SKM-1 treated with dmso at 0.1 percent for 144 hours (cell line): ENCODE data around the gene NRIP3.

ENCODE experiments used
- DNase-seq: peaks from one replicate; lab custom pipeline; 2025; ENCODE audit not compliant: unreplicated experiment; lab: John Stamatoyannopoulos, UW

The NRIP3 gene

DNA sequence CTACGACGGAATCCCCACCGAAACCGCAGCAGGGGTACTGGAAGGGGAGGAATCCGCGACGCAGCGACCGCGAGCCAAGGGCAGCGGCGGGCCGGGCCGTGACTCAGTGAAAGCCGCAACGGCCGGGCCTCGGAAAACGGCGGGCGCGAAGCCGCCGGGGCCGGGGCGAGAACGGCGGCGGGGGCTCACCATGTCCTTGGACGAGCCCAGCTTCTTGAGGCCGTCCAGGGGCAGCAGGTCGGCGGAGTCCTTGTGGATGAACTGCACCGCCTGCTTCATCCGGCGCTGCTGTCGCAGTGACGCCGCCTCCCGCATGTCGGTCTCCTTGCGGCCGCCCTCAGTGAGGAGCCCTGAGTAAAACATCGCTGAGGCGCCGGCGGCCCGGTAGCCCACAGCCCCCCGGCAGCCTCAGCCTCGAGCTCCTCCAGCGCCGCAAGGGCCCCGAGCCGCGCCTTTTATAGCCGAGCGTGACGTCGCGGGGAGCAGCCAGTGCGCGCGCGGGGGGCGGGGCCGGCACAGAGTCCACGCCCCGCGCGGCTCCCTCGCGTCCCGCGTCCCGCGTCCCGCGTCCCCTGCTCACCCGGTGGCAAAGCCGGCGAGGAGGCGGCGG lies at the start of gene NRIP3:
Gene NRIP3, minus strand, starts transcription at position 429 of the 610 bp plus-strand sequence. Its CDS starts 66 bp downstream, at position 363.
- DNase-seq: peak; percentile 73

DNA sequence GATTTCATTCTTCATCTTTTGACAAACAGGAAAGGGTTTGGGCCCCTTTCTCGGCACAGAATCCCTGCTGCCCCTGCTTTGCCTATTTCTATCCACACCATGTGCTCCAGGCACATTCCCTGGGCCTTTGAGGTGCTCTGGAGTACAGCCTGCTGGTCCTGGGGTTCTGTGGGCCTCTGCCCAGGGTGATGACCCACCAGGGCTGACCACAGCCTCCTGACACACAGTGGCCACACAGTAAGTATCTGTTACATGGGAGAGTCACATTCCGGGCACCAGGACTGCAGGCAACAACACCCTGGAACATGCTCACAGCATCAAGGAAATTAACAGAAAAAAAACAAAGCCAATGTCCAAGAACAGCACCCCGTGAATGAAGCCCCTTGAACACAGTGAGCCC lies 48.5 kb upstream of the NRIP3 start:
- DNase-seq: no peak

DNA sequence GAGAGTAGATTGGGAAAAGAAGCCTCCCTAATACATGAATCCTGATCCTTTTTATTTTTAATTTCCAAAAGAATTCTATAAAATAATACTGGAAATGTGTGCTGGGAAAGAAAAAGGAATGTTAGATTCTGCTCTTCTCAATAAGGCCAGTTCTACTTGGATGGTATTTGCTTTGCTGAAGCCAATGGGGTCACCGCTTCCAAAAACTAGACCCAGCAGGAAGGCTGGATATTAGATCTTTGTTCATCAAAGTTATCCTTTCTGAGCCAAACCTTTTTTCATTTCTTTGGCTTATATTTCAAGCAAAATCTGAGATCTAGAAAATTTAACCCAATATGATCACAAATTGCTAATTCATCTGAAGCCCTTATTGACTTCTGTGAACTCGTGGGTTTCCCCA lies 46.2 kb upstream of the NRIP3 start:
- no peak for DNase-seq

DNA sequence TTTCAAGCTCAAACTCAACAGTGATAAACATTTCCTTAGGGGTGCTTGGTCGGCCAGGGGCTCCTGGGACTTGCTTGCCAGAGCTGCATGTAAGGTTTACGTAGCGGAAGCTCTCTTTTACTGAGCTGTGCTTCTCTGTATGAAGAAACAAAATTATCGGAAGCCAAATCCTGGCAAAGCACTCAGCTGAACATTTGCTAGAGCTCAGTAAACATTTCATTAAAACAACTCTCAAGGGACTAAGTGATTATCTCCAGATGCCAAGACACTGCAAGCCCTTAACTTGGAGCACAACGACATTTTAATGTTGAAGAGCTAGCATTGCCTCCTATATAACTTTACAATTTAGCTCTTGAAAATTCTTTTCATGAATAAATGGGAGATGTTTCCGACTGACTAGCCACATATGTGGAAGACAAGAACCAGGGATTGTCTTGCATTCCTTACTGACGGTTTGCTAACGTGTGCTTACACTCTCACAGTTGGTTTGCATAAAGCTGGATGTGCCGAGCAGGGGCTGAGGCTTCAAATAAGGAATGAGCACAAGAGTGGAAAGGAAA lies 44.2 kb upstream of the NRIP3 start:
- no peak for DNase-seq

DNA sequence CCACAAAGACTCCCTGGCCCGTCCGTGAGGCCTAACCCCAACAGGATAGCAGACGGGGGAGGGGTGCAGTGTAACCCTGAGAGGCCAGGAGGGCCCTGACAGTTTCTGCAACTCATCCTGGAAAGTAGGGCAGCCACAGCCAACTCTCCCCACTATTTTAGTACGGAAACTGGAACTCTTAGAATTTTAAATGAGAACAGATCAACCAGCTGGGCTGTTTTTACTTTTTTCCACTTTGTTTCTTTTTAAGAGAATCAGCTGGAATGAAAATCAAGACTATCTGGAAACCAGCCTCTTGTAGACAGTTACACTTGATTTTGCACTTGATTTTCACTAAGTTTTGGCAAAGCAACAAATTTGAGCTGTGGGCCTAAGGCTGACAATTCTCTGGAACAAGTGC lies 42.7 kb upstream of the NRIP3 start:
- no peak for DNase-seq

DNA sequence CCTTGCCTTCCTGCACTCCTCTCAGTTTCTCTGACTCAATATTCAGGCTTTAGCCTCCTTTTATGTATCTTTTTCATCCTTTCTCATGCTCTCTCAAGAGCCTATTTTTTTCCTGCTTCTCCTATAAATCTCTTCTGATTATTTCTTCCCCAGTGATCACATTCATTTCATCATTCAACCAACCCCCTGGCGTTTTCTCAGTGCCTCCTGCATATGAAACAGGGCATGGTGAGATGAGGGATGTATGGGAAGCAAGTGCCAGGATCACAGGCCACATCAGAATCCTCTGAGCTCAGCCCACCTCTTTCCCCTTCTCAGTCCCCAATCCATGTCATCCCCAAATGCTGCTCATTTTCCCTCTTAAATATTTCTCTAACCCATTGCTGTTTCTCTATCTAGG lies 38.7 kb upstream of the NRIP3 start:
- no peak for DNase-seq

DNA sequence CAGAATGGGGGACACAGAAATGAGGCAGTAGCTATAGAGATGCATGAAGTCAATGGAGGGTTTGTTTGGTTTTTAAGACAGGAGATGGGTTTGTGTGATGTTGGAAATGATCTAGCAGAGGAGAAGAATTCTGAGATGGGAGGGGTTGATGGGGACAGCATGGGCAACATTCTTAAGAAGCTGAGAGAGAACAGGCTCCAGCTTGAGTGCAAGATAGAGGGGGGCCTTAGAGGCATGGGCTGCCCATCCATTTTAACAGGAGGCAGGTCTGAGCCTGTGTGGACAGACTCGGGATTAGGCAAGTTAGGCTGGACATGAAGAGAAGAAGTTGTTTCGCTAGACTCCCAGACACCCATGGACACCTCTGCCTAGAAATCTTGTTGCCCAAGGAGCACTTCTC lies 37.9 kb upstream of the NRIP3 start:
- DNase-seq: no peak

DNA sequence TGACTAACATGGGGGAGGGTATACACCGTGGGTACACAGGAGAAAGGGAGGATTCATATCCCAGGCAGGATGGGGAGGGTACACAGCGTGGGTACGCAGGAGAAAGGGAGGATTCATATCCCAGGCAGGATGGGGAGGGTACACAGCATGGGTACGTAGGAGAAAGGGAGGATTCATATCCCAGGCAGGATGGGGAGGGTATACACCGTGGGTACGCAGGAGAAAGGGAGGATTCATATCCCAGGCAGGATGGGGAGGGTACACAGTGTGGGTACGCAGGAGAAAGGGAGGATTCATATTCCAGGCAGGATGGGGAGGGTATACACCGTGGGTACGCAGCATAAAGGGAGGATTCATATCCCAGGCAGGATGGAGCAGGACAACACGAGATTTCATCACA lies 36.6 kb upstream of the NRIP3 start:
- no peak for DNase-seq

DNA sequence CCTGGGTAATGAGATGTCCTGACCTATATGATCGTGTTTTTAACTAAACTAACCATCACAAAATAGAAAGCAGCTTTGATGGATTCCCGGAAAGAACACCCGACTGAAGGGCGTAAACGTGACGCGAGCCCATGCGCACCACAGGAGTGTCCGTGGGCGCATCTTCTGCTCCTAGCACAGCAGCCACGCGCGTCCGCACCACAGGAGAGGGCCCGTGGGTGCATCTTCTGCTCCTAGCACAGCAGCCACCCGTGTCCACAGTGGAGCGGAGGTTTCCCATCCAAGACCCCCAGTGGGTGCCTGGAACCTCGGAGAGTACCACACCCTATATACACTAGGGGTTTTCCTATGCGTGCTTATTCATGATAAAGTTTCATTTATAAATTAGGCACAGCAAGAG lies 36.1 kb upstream of the NRIP3 start:
- DNase-seq: no peak

DNA sequence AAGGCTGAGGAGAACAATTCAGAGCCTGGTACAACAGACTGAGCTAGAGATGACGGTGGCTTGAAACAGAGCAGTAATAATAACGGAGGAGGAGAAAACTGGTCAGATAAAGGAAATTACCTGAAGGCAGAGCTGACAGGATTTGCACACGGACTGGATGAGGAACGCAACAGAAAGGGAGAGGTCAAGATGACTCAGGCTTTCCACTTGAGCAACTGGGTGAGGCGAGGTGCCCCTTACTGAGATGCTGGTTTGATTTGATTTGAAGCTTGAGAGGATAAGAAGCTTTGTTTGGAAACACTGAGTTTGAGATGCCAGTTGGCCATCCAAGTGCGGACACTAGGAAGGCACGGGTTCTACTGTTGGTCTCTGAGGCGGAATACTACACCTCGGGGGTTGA lies 35.4 kb upstream of the NRIP3 start:
- DNase-seq: no peak

DNA sequence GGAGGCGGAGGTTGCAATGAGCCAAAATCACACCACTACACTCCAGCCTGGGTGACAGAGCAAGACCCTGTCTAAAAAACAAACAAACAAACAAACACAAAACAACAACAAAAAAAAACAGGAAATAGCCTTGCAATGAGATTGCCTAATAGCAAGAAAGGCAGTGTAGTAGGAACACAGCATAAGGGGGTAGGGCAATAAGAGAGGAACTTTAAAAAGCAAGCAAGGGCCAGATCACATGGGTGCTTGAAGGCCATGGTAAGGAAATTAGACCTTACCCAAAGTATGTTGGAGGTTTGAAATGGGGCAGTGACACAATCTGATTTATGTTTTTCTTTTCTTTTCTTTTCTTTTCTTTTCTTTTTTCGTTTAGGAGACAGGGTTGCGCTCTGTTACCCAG lies 34.7 kb upstream of the NRIP3 start:
- DNase-seq: peak; percentile 15

DNA sequence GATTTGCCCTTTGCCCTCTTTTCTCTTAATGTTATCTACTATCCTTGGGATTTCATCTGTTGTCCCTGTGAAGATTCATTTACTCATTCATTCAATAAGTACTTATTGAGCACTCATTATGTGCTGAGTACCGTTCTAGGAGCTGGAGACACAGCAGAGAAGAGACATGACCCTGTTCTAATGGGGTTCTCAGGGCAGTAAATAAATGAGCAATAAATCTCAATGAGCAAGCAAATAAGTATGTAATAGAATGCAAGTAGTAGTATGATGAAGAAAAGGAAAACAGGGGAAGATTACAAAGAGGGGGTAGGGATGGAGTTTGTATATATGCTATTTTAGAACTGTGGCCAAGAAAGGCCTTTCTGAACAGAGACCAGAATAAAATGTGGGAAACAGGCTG lies 34.2 kb upstream of the NRIP3 start:
- no peak for DNase-seq

DNA sequence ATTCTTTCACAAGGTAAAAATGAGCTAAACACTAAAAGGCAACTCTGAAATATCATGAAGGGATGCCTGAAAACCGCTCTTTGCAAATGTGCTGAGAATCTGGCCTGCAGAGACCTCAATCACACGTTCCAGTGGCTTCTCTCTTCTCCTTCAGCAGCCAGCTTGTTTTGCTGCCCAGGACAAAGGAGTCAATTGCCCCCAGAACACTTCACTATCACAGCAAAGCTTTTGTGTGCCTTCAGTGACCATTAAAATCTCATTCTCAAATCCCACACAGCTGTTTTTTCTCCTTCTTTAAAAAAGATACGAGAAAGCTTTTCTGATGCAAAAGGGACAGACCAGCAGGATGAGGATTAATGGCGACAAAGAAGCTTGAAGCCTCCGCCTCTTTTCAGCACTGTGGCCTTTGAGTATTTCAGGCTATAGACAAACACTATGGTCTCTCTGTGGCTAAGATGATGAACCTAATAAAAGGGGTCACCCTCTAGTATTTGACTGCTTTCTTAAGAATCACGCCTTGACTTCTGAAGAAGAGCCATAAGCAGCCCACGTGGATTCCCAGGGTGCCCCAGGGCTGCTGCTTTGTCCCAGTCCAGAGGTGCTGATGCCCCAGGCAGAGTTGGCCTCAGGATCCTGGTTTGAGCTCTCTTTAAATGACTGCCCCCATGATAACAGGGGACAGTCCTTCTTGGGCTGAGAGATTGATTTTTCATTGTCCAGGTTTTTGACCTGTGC lies 33.4 kb upstream of the NRIP3 start:
- no peak for DNase-seq

DNA sequence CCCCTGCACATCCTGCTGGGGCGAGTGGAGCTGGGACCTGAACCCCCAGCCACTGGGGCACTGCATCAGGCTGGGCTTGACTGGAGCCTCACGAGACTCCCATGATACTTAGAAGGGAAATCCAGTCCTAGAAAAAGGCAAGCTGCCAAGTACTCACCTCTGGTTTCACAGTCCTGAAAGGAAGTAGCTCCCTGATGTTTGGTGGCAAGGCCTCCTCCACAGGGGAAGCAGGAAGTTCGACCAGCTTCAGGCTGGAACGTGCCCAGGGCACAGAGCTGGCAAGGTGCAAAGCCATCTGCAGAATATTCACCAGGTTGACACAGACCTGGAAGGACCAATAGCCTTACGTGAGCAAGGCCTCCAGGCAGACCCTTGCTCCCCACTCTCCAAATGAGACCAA lies 26.8 kb upstream of the NRIP3 start:
- no peak for DNase-seq

DNA sequence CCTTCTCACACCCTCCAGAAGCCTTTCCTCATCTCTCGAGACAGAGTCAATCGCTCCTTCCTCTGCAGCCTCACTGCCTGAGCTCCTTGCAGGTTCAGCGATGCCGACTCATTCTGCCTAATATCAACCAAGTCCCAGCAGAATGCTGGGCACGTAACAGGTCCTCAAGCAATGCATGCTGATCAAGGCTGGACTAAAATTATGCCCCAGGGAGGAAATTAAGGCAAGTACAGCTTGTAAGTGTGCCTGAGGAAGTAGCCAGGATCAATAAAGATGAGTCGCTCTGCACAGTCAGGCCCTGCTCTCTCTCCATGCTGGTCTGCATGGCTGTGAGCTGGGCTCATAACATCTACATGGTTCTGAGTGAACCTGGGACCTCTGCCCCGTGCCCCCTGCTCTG lies 25.6 kb upstream of the NRIP3 start:
- no peak for DNase-seq

DNA sequence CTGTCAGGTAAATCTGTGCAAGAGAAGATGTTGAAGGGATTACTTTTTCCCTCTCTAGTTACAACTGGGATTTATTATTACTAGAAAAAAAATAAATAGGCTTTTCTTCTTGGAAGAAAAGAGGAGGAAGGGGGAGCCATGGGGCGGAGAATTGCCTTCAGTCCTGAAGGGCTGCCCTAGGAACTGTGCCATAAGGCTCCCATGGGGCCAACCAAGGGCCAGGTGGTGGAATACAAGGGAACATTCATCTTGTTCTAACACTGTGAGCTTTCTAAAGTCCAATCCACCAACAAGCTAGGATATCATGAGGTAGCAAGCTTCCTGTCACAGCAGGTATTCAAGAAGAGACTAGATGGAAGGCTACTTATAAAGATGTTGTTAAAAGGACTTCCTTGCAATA lies 24.8 kb upstream of the NRIP3 start:
- DNase-seq: no peak

DNA sequence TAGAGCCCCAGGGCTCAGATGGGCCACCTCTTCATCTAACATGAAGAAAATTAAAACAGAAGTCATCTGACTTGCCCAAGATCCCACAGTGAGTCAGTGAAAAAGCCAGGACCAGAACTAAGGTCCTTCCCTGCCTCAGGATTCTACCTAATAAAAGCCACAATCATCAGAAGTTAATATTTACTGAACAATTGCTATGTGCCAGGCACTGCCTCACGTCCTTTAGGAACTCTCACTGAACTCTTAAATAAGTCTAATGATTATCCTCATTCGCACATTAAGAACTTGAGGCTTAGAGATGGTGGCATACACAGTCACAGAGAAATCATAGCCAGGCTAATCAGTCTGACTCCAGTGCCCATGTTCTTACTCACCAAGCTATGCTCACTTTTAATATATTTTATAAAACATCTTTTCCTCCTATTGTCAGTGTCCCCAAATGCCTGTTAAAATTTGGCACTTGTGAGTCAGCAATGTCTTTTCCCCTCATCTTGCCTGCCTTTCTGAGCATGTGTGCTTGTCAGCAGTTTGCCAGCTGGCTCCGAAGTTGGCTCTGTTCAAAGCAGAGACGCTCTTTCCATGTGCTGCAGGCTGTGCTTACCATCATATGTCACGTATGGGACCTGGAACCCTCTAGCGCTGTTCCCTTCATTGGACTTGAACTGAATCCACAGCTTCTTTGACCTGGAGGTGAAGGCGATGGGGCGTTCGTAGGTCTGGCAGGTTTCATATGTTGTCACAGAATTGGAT lies 21.5 kb upstream of the NRIP3 start:
- no peak for DNase-seq

DNA sequence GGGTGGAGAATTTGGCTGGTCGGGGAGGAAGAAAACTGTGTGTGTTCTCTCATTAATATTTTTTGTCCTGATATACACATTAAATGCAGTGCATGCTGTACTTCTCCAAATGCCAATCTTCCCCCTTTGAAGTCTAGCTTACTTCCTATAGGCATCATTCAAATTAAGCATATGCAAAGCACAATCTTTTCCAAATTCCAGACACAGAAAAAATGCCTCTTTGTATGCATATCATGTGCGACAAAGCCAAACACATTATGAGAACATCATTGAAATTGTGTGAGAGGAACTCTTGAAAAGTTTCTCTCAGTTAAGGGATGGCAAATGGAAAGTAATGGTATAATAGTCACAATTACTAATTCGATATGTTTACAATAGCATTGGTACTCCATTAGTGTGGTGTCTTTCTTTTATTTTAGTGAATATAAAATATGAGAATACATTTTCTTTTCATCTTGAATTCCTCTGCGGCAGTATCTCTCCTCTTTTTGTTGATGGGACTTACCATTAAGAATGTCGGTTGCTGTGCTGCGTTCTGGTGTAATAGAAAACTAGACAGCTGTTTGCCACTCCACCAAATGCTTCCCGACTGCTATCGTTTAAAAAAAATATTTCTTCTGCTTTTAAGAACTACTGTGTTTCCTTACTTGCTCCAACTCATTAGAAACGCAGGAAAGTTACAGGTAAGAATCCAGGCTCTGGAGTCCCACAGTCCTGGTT lies 19.3 kb upstream of the NRIP3 start:
- DNase-seq: no peak

DNA sequence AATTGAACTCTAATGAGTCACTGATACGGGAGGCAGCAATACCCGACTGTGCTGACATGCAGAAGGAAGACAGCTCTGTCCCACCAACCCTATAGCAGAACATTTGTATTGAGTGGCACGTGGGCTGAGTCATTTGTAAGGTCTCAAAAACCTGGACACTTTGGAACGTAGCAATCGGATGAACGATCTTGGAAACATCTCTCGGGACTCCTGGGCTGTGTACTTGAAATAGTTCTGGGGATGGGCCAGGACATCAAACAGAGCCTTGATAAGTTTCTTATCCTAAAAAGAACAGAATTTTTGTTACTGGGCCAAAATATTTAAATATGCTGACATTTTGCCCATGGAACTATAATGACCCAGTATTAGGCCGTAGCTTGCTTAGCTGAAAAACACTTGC lies 17.1 kb upstream of the NRIP3 start:
- DNase-seq: no peak

DNA sequence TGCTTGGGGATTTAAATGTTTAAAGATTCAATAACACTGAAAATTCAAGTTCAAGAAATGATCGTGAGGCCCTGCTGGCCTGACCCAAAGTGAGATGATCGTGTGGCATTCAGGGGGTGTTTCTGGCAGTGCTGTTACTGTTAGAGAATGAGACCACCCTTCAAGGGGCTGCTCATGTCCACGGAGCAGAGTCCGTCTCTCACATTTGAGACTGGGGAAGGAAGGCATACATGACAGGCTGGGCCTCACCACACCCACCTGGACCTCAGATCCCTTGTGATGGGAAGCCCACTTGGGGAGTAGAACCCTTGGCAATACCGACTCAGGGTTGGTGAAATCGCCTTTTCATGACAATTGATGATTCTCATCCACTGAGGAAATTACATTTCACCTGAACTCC lies 16.1 kb upstream of the NRIP3 start:
- DNase-seq: no peak

DNA sequence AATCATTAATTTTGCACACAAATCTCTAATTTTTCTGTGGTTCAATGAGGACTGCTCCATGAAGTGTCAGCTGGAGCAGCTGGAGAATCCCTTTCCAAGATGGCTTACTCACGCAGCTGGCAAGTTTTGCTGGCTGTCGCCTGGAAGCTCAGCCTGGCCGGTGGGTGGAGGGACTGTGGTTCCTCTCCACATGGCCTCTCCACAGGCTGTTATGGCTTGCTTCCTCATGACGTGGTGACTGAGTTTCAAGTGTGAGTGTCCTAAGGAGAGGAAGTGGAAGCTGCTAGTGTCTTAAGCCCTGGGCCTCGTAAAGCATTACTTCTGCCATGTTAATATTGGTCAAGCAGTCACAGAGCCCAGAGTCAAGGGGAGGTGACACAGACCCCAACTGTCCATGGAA lies 14.0 kb upstream of the NRIP3 start:
- peak; percentile 84 for DNase-seq
